Measurements from ENCODE around the gene TM9SF1. TPM values are rescaled to one million over a fixed set of nuclear protein-coding genes. Genes with fewer than 3 reads are reported as not detected.
A peak's percentile ranks its signal among the peaks of the same experiment; 100 is the strongest.

The TM9SF1 gene
- total and polyA plus RNA-seq, 2 of the 13 experiments (the other 11 are each of a cell fraction or from before 2014, with no cell fraction given): 83.2 to 110 TPM

GRCh38 chr14:24215495-24216344 lies 20.5 kb upstream of the TM9SF1 start, which contains the start of gene MDP1 (continued):
- 0 out of 2 replicates have a peak, but pooled peaks have one; percentile 85 for TF ChIP-seq ZNF557 (CRISPR knock-in tag; IDR thresholded peaks at IDR 0.05)
- peak; percentile 72 for TF ChIP-seq HNRNPH1 (optimal IDR thresholded peaks at IDR 0.05; ENCODE audit: low read depth, low read length)
- TF ChIP-seq, protein P1, sequence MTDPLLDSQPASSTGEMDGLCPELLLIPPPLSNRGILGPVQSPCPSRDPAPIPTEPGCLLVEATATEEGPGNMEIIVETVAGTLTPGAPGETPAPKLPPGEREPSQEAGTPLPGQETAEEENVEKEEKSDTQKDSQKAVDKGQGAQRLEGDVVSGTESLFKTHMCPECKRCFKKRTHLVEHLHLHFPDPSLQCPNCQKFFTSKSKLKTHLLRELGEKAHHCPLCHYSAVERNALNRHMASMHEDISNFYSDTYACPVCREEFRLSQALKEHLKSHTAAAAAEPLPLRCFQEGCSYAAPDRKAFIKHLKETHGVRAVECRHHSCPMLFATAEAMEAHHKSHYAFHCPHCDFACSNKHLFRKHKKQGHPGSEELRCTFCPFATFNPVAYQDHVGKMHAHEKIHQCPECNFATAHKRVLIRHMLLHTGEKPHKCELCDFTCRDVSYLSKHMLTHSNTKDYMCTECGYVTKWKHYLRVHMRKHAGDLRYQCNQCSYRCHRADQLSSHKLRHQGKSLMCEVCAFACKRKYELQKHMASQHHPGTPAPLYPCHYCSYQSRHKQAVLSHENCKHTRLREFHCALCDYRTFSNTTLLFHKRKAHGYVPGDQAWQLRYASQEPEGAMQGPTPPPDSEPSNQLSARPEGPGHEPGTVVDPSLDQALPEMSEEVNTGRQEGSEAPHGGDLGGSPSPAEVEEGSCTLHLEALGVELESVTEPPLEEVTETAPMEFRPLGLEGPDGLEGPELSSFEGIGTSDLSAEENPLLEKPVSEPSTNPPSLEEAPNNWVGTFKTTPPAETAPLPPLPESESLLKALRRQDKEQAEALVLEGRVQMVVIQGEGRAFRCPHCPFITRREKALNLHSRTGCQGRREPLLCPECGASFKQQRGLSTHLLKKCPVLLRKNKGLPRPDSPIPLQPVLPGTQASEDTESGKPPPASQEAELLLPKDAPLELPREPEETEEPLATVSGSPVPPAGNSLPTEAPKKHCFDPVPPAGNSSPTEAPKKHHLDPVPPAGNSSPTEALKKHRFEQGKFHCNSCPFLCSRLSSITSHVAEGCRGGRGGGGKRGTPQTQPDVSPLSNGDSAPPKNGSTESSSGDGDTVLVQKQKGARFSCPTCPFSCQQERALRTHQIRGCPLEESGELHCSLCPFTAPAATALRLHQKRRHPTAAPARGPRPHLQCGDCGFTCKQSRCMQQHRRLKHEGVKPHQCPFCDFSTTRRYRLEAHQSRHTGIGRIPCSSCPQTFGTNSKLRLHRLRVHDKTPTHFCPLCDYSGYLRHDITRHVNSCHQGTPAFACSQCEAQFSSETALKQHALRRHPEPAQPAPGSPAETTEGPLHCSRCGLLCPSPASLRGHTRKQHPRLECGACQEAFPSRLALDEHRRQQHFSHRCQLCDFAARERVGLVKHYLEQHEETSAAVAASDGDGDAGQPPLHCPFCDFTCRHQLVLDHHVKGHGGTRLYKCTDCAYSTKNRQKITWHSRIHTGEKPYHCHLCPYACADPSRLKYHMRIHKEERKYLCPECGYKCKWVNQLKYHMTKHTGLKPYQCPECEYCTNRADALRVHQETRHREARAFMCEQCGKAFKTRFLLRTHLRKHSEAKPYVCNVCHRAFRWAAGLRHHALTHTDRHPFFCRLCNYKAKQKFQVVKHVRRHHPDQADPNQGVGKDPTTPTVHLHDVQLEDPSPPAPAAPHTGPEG (CRISPR knock-in tag; IDR thresholded peaks at IDR 0.05): peak; percentile 96
- TF ChIP-seq, protein P2, sequence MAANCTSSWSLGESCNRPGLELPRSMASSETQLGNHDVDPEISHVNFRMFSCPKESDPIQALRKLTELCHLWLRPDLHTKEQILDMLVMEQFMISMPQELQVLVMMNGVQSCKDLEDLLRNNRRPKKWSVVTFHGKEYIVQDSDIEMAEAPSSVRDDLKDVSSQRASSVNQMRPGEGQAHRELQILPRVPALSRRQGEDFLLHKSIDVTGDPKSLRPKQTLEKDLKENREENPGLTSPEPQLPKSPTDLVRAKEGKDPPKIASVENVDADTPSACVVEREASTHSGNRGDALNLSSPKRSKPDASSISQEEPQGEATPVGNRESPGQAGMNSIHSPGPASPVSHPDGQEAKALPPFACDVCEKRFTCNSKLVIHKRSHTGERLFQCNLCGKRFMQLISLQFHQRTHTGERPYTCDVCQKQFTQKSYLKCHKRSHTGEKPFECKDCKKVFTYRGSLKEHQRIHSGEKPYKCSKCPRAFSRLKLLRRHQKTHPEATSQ (CRISPR knock-in tag; IDR thresholded peaks at IDR 0.05; ENCODE audit: borderline replicate concordance): peak; percentile 98
- no peak for TF ChIP-seq MAFF (IDR thresholded peaks at IDR 0.05; ENCODE audit: low read depth, low read length)
- TF ChIP-seq GZF1 (CRISPR knock-in tag; IDR thresholded peaks at IDR 0.05): no peak; the same call in 1 of the 2 replicates
- TF ChIP-seq, protein P3, sequence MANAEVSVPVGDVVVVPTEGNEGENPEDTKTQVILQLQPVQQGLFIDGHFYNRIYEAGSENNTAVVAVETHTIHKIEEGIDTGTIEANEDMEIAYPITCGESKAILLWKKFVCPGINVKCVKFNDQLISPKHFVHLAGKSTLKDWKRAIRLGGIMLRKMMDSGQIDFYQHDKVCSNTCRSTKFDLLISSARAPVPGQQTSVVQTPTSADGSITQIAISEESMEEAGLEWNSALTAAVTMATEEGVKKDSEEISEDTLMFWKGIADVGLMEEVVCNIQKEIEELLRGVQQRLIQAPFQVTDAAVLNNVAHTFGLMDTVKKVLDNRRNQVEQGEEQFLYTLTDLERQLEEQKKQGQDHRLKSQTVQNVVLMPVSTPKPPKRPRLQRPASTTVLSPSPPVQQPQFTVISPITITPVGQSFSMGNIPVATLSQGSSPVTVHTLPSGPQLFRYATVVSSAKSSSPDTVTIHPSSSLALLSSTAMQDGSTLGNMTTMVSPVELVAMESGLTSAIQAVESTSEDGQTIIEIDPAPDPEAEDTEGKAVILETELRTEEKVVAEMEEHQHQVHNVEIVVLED (CRISPR knock-in tag; IDR thresholded peaks at IDR 0.05; ENCODE audit: borderline replicate concordance): peak; percentile 85; the same call in 1 of the 2 replicates
- TF ChIP-seq, protein P4, sequence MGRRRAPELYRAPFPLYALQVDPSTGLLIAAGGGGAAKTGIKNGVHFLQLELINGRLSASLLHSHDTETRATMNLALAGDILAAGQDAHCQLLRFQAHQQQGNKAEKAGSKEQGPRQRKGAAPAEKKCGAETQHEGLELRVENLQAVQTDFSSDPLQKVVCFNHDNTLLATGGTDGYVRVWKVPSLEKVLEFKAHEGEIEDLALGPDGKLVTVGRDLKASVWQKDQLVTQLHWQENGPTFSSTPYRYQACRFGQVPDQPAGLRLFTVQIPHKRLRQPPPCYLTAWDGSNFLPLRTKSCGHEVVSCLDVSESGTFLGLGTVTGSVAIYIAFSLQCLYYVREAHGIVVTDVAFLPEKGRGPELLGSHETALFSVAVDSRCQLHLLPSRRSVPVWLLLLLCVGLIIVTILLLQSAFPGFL (CRISPR knock-in tag; IDR thresholded peaks at IDR 0.05): peak; percentile 49; the same call in 1 of the 2 replicates
- no peak for TF ChIP-seq HNRNPUL1 (IDR thresholded peaks at IDR 0.05; ENCODE audit: low read depth, low read length)
- 0 out of 2 replicates have a peak, but pooled peaks have one; percentile 48 for TF ChIP-seq ZNF572 (CRISPR knock-in tag; IDR thresholded peaks at IDR 0.05)
- TF ChIP-seq ZNF124 (CRISPR knock-in tag; IDR thresholded peaks at IDR 0.05): peak; percentile 97; the same call in 1 of the 2 replicates
- peak; percentile 100 for TF ChIP-seq REPIN1 (CRISPR knock-in tag; IDR thresholded peaks at IDR 0.05; ENCODE audit: borderline replicate concordance, low read depth)
- peak; percentile 88; the same call in 1 of the 2 replicates for TF ChIP-seq ZNF720 (CRISPR knock-in tag; IDR thresholded peaks at IDR 0.05)
- TF ChIP-seq THYN1 (CRISPR knock-in tag; IDR thresholded peaks at IDR 0.05; ENCODE audit: borderline replicate concordance, low read depth): peak; percentile 96; the same call in 1 of the 2 replicates
- TF ChIP-seq PAF1 (CRISPR knock-in tag; IDR thresholded peaks at IDR 0.05): peak; percentile 90
- no peak for TF ChIP-seq FOXO4 (CRISPR knock-in tag; conservative IDR thresholded peaks at IDR 0.05)
- TF ChIP-seq KLF9 (CRISPR knock-in tag; IDR thresholded peaks at IDR 0.05; ENCODE audit: low read depth): peak; percentile 98
